ENCODE measurements around the gene NTRK2.

- TF ChIP-seq CTCF (IDR thresholded peaks at IDR 0.05) (no peak), ZFX (IDR thresholded peaks at IDR 0.05; ENCODE audit: borderline replicate concordance) (no peak)
Observed at GRCh38 chr9:84701801-84702200, 32.3 kb downstream of the NTRK2 start.

Data from 22Rv1 (cell line).